ENCODE data around the gene ADORA2A. TPM values are rescaled to one million over a fixed set of nuclear protein-coding genes. Genes with fewer than 3 reads are reported as not detected.

The ADORA2A gene
- total RNA-seq, 1 donor from 2014 or later: 7.2 TPM

DNA sequence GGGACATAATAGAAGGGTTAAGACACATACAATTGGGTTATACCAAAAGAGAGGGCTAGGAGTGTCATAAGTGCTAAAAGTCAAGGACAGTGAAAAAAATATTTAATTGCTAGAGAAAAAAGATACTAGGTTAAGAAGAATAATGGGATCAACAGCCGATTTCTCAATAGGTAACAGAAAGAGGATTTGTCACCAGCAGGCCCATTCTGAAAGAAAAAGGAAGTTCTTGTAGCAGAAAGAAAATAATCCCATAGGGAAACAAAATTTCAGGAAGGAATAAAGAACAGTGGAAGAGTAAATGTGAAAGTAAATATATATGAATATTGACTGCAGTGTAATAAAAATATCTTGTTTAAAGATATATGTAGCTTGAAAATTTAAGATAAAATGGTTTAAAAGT lies 43.3 kb upstream of the ADORA2A start:
- Mint-ChIP-seq H3K4me1 (ENCODE audit: unreplicated experiment) (peaks cover 10% of the 10 kb centered on the region), H3K9me3 (no peaks in the 10 kb centered on the region), H3K4me3 (no peak overlapping the region), H3K36me3 (peaks cover 25% of the 10 kb centered on the region), H3K27me3 (no peaks in the 10 kb centered on the region), H3K27ac (no peak overlapping the region)
- TF ChIP-seq, protein P1, sequence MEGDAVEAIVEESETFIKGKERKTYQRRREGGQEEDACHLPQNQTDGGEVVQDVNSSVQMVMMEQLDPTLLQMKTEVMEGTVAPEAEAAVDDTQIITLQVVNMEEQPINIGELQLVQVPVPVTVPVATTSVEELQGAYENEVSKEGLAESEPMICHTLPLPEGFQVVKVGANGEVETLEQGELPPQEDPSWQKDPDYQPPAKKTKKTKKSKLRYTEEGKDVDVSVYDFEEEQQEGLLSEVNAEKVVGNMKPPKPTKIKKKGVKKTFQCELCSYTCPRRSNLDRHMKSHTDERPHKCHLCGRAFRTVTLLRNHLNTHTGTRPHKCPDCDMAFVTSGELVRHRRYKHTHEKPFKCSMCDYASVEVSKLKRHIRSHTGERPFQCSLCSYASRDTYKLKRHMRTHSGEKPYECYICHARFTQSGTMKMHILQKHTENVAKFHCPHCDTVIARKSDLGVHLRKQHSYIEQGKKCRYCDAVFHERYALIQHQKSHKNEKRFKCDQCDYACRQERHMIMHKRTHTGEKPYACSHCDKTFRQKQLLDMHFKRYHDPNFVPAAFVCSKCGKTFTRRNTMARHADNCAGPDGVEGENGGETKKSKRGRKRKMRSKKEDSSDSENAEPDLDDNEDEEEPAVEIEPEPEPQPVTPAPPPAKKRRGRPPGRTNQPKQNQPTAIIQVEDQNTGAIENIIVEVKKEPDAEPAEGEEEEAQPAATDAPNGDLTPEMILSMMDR (conservative IDR thresholded peaks at IDR 0.05): no peak
- DNase-seq (ENCODE audit: extremely low spot score, unreplicated experiment): no peak

DNA sequence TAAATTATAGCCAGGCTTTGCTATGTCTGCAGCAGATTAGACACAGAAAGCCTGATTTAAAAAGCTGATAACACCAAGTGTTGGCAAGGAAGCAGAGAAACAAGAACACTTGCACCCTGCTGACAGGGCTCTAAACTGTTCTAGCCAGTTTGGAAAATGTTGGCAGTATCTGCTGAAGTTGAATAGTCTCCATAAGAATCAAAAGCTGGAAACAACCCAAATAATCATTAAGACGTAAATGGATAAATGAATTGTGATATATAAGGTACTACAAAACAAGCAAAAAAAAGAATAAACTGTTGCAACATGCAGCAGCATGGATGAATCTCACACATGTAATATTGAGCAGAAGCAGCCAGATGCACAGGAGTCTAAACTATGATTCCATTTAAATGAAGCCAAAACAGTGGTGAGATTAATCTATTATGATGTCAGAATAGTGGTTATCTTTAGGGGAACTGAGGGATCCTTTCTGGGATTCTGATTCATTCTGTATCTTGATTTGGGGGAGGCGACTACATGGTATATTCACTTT lies 40.4 kb upstream of the ADORA2A start:
- no peak overlapping the region for H3K4me3 Mint-ChIP-seq
- DNase-seq (ENCODE audit: extremely low spot score, unreplicated experiment): no peak
- peaks cover 20% of the 10 kb centered on the region for H3K36me3 Mint-ChIP-seq
- no peaks in the 10 kb centered on the region for H3K9me3 Mint-ChIP-seq
- TF ChIP-seq, protein P1 (conservative IDR thresholded peaks at IDR 0.05): no peak
- no peaks in the 10 kb centered on the region for H3K27me3 Mint-ChIP-seq
- no peak overlapping the region for H3K27ac Mint-ChIP-seq
- peaks cover 17% of the 10 kb centered on the region for H3K4me1 Mint-ChIP-seq (ENCODE audit: unreplicated experiment)

- Mint-ChIP-seq H3K27me3 (no peaks in the 10 kb centered on the region), H3K27ac (no peak overlapping the region), H3K4me3 (no peak overlapping the region), H3K36me3 (peaks cover 20% of the 10 kb centered on the region), H3K4me1 (ENCODE audit: unreplicated experiment) (peaks cover 22% of the 10 kb centered on the region), H3K9me3 (no peaks in the 10 kb centered on the region)
- DNase-seq (ENCODE audit: extremely low spot score, unreplicated experiment): no peak
- TF ChIP-seq, protein P1 (conservative IDR thresholded peaks at IDR 0.05): no peak
Observed at GRCh38 chr22:24389680-24390079, 37.7 kb upstream of the ADORA2A start.

GRCh38 chr22:24390156-24390555 lies 37.2 kb upstream of the ADORA2A start:
- Mint-ChIP-seq H3K27ac (no peak overlapping the region), H3K36me3 (peaks cover 21% of the 10 kb centered on the region), H3K27me3 (no peaks in the 10 kb centered on the region), H3K4me3 (no peak overlapping the region), H3K4me1 (ENCODE audit: unreplicated experiment) (peaks cover 22% of the 10 kb centered on the region), H3K9me3 (no peaks in the 10 kb centered on the region)
- TF ChIP-seq, protein P1 (conservative IDR thresholded peaks at IDR 0.05): no peak
- DNase-seq (ENCODE audit: extremely low spot score, unreplicated experiment): no peak

GRCh38 chr22:24390576-24390975 lies 36.8 kb upstream of the ADORA2A start:
- Mint-ChIP-seq H3K4me3 (no peak overlapping the region), H3K36me3 (peaks cover 20% of the 10 kb centered on the region), H3K9me3 (no peaks in the 10 kb centered on the region), H3K4me1 (ENCODE audit: unreplicated experiment) (peaks cover 22% of the 10 kb centered on the region), H3K27ac (no peak overlapping the region), H3K27me3 (no peaks in the 10 kb centered on the region)
- TF ChIP-seq, protein P1 (conservative IDR thresholded peaks at IDR 0.05): no peak
- no peak for DNase-seq (ENCODE audit: extremely low spot score, unreplicated experiment)

DNA sequence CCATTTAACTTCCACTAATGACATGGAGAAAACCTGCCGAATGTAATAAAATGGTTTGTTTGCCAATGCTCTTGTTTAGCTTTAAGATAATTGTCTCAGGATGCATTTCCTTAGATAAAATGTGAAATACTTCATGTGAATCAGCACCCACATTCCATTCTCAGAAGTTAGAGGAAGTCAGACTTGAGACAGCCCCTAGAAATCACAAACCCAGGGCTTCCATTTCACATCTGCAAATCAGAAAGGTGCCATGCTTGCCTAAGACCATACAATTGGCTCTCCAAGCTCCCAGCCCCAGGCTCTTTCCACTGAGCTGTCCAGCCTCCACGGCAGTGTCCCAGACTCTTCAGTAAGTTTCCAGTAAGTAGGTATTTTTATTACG lies 35.6 kb upstream of the ADORA2A start:
- no peak for DNase-seq (ENCODE audit: extremely low spot score, unreplicated experiment)
- H3K4me3 Mint-ChIP-seq: peak overlapping the region; percentile 38
- peaks cover 24% of the 10 kb centered on the region for H3K36me3 Mint-ChIP-seq
- no peaks in the 10 kb centered on the region for H3K27me3 Mint-ChIP-seq
- TF ChIP-seq, protein P1 (conservative IDR thresholded peaks at IDR 0.05): no peak
- no peaks in the 10 kb centered on the region for H3K9me3 Mint-ChIP-seq
- peaks cover 22% of the 10 kb centered on the region for H3K4me1 Mint-ChIP-seq (ENCODE audit: unreplicated experiment)
- peak overlapping the region; percentile 35 for H3K27ac Mint-ChIP-seq

Measured in type B pancreatic cell (in vitro differentiated cells).